Measurements from ENCODE around the gene FXR1.

The FXR1 gene

DNA sequence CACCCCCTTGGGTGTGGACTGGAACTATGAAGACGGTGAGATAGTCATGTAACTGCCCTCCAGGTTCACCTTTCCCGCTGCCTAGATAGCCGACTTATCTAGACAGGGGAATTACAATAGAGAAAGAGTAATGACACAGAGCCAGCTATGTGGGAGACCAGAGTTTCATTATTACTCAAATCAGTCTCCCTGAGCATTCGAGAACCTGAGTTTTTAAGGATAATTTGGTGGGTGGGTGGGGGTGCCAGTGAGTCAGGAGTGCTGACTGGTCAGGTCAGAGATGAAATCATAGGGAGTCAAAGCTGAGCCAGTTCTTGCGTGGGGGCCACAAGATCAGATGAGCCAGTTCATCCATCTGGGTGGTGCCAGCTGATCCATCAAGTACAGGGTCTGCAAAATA is 96.8 kb downstream of the FXR1 start:
- DNase-seq = no peak

- DNase-seq = no peak
Observed at GRCh38 chr3:181017690-181018089, 105.2 kb downstream of the FXR1 start.

- DNase-seq = no peak
Observed at GRCh38 chr3:181025204-181025603, 112.7 kb downstream of the FXR1 start.

DNA sequence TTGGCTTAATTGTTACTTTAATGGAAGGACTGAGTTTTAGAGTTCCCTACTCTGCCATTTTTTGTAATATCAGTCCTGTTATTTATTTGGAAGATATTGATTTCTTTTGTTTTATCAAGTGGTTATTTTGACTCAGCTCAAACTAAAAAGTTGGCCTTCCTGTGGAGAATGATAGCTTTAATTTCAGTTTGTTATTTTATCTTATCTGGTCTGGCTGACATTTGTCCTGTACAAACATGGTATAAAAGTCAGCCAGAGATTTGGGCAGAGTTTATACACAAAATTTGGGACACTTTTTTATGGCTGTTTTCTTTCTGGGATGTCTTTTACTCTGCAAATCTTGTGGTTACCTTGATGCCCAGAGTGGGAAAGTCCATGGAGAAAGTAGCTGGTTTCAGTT is 118.5 kb downstream of the FXR1 start:
- no peak for DNase-seq
